ENCODE measurements around the gene CELSR1. TPM values are rescaled to one million over a fixed set of nuclear protein-coding genes. Genes with fewer than 3 reads are reported as not detected.

CELSR1 gene
- total RNA-seq, 1 experiment from 2014 or later, result 22.6 TPM

GRCh38 chr22:46514592-46515207 is 22.7 kb downstream of the CELSR1 start:
- no peaks in the 10 kb centered on the region for H3K4me1 ChIP-seq (ENCODE audit: insufficient read depth, low read length)
- WGBS (ENCODE audit: extremely low coverage, insufficient read length, low lambda C conversion rate), result no CpG with 5 or more reads among the region's 16 CpGs
- H3K56ac ChIP-seq (ENCODE audit: insufficient read length, low read depth, low read length), result no peak overlapping the region
- H2BK120ac ChIP-seq (ENCODE audit: low read depth, low read length, poor library complexity, severe bottlenecking), result no peak overlapping the region
- no peak for TF ChIP-seq CTCF (conservative IDR thresholded peaks at IDR 0.05)
- no peak overlapping the region for H2AK5ac ChIP-seq (ENCODE audit: insufficient read length, low read length)
- H4K91ac ChIP-seq (ENCODE audit: insufficient read length, low read depth, low read length), result no peak overlapping the region
- no peak overlapping the region for H3K9ac ChIP-seq (ENCODE audit: extremely low read depth, insufficient read length, low read length)
- no peaks in the 10 kb centered on the region for H4K20me1 ChIP-seq (ENCODE audit: control insufficient read depth, insufficient read depth, insufficient read length)
- H3K4me3 Mint-ChIP-seq, result no peak overlapping the region
- no peaks in the 10 kb centered on the region for H3K79me1 ChIP-seq (ENCODE audit: insufficient read depth, low read depth, low read length, poor library complexity, severe bottlenecking)
- no peak for DNase-seq
- no peak overlapping the region for H2AFZ ChIP-seq (ENCODE audit: low read length)
- no peak overlapping the region for H3K27ac ChIP-seq (ENCODE audit: insufficient read length, low read depth, low read length)
- no peak overlapping the region for H3T11ph ChIP-seq (ENCODE audit: low read length)
- peaks cover 32 to 42% of the 10 kb centered on the region in 2 experiments for H3K4me1 Mint-ChIP-seq
- no peak overlapping the region for H2BK15ac ChIP-seq (ENCODE audit: low read depth, low read length)
- H4K5ac ChIP-seq (ENCODE audit: insufficient read length, low read depth, low read length), result no peak overlapping the region
- no peaks in the 10 kb centered on the region for H3K9me3 Mint-ChIP-seq
- H3K9me3 ChIP-seq (ENCODE audit: control insufficient read depth, low read depth, low read length), result no peaks in the 10 kb centered on the region
- no peaks in the 10 kb centered on the region; the same call in 1 of the 2 replicates for H3K79me2 ChIP-seq (ENCODE audit: insufficient read depth, low read length)
- peak overlapping the region; percentile 9 for H3K18ac ChIP-seq (ENCODE audit: insufficient read length, low read depth, low read length)
- peak overlapping the region; percentile 74 for H3K14ac ChIP-seq (ENCODE audit: insufficient read depth, low read length)
- H2BK5ac ChIP-seq (ENCODE audit: insufficient read length, low read length), result no peak overlapping the region
- H3K4me2 ChIP-seq (ENCODE audit: insufficient read depth, insufficient read length, low read length), result no peak overlapping the region
- H2BK20ac ChIP-seq (ENCODE audit: low read depth, low read length, poor library complexity, severe bottlenecking), result no peak overlapping the region
- no peaks in the 10 kb centered on the region for H3K27me3 ChIP-seq (ENCODE audit: insufficient read depth, low read length)
- H4K8ac ChIP-seq (replicated peaks; ENCODE audit: insufficient read length, low read depth, low read length), result no peak overlapping the region
- peak overlapping the region; percentile 70 to 88 (median 87); a peak in 6 of 7 replicates for H3K27ac Mint-ChIP-seq
- H2BK12ac ChIP-seq (ENCODE audit: insufficient read length, low read depth, low read length), result no peak overlapping the region
- H3K23ac ChIP-seq (ENCODE audit: insufficient read length, low read depth, low read length), result no peak overlapping the region
- no peak overlapping the region for H3K4ac ChIP-seq (ENCODE audit: low read depth, low read length)
- no peaks in the 10 kb centered on the region for H3K23me2 ChIP-seq (ENCODE audit: insufficient read length, low read depth, low read length, poor library complexity, severe bottlenecking)
- peaks cover 0 to 4% (median 4%) of the 10 kb centered on the region in 3 experiments; a peak in 2 of 7 replicates for H3K36me3 Mint-ChIP-seq (ENCODE audit: insufficient read depth in 1 of 3, low read depth in 3 of 3)
- no peaks in the 10 kb centered on the region for H3K27me3 Mint-ChIP-seq (ENCODE audit: low read depth)

Data from H9 (cell line).